Measurements from ENCODE around the gene GNAO1.

The GNAO1 gene

DNA sequence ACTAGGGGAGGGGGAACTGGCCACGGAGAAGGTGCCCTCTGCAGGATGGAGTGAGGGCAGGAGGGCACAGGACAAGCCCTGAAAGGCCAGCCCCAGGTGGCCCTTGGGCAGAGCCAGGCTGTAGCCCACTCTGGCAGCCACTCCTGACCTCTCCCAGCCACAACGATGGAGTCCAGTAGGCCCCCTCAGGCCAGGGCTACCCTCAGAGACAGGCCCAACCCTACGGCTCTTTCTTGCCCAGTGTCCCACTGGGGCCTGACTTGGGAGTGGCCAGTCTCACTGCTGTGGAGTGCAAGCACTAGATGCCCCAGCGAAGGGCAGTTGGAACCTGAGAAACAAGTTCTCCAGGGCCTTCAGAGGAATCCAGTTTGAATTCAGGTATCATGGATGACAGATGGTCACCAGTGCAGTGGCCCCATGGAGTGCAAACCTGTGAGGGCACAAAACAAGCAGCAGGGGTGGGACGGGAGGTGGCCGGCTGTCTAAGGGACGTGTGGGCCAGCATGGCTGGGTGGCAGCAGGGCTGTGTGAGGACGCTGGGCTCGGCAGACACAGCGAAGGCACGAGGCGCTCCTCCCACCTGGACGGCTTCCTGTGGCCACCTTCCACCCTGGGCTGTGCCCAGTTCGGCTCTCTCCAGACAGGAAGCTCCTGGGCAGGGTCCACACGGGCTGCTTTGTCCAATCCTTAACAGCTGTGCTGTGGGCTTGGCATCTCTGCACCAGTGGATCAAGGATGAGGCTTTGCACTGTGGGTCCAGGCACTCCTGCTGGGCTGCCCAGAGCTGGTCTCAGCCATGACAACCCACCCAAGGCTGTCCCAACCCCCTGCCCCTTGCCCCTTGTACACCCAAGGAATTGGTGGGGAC lies 162.0 kb downstream of the GNAO1 start:
- Histone ChIP-seq H3K4me3 (ENCODE audit: low read length) (no peak overlapping the region), H3K23ac (ENCODE audit: low read length) (no peak overlapping the region), H3K79me2 (ENCODE audit: control insufficient read depth, insufficient read depth, low read length) (no peaks in the 10 kb centered on the region), H3K4me2 (ENCODE audit: low read length) (no peak overlapping the region), H4K5ac (ENCODE audit: low read length) (no peak overlapping the region), H3K18ac (ENCODE audit: low read length) (no peak overlapping the region), H2BK5ac (ENCODE audit: low read length) (no peak overlapping the region), H2BK15ac (replicated peaks; ENCODE audit: low read depth) (no peak overlapping the region), H3K27ac (ENCODE audit: low read depth, low read length) (no peak overlapping the region), H3K36me3 (ENCODE audit: control insufficient read depth, insufficient read depth, low read length) (no peaks in the 10 kb centered on the region), H3K9ac (ENCODE audit: low read length) (no peak overlapping the region), H2AK5ac (ENCODE audit: low read length) (no peak overlapping the region), H2BK120ac (ENCODE audit: low read depth, low read length) (no peak overlapping the region), H3K4me1 (ENCODE audit: control insufficient read depth, low read depth, low read length) (peaks cover 6% of the 10 kb centered on the region), H3K56ac (ENCODE audit: low read length) (no peak overlapping the region), H3K27me3 (ENCODE audit: insufficient read depth, low read length, poor library complexity) (no peaks in the 10 kb centered on the region), H3K4ac (ENCODE audit: low read depth, low read length) (no peak overlapping the region), H3K79me1 (ENCODE audit: low read length) (no peaks in the 10 kb centered on the region), H4K8ac (ENCODE audit: low read depth, low read length) (no peak overlapping the region)
- DNase-seq: no peak
- no CpG with 5 or more reads among the region's 15 CpGs for WGBS (ENCODE audit: extremely low coverage, insufficient coverage, low lambda C conversion rate)

DNA sequence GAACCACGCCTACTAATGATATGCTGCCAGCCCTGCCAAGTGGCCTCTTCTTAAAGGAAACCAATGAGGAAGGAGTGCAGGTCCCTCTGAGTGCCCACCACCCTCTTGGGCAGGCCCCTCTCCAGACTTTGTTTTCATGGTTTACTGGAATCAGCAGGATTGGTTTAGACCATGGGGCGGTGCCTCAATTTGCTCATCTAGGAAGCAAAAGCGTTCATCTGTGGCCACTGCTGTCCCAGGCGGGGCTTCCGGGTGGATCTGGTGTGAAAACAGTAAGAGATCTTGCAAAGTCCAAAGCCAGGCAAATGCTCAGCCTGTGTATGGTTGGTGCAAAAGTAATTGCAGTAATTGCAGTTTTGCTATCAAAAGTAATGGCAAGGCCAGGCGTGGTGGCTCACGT lies 162.7 kb downstream of the GNAO1 start:
- Histone ChIP-seq H2BK120ac (ENCODE audit: low read depth, low read length) (no peak overlapping the region), H2AK5ac (ENCODE audit: low read length) (no peak overlapping the region), H4K5ac (ENCODE audit: low read length) (no peak overlapping the region), H3K4me1 (ENCODE audit: control insufficient read depth, low read depth, low read length) (peaks cover 6% of the 10 kb centered on the region), H3K79me2 (ENCODE audit: control insufficient read depth, insufficient read depth, low read length) (no peaks in the 10 kb centered on the region), H3K18ac (ENCODE audit: low read length) (no peak overlapping the region), H3K56ac (ENCODE audit: low read length) (no peak overlapping the region), H3K27ac (ENCODE audit: low read depth, low read length) (no peak overlapping the region), H3K27me3 (ENCODE audit: insufficient read depth, low read length, poor library complexity) (no peaks in the 10 kb centered on the region), H3K9ac (ENCODE audit: low read length) (no peak overlapping the region), H4K8ac (ENCODE audit: low read depth, low read length) (no peak overlapping the region), H3K36me3 (ENCODE audit: control insufficient read depth, insufficient read depth, low read length) (no peaks in the 10 kb centered on the region), H3K4ac (ENCODE audit: low read depth, low read length) (no peak overlapping the region), H2BK15ac (replicated peaks; ENCODE audit: low read depth) (no peak overlapping the region), H2BK5ac (ENCODE audit: low read length) (no peak overlapping the region), H3K4me2 (ENCODE audit: low read length) (no peak overlapping the region), H3K4me3 (ENCODE audit: low read length) (no peak overlapping the region), H3K79me1 (ENCODE audit: low read length) (no peaks in the 10 kb centered on the region), H3K23ac (ENCODE audit: low read length) (no peak overlapping the region)
- WGBS (ENCODE audit: extremely low coverage, insufficient coverage, low lambda C conversion rate): no CpG with 5 or more reads among the region's 7 CpGs
- DNase-seq: no peak

DNA sequence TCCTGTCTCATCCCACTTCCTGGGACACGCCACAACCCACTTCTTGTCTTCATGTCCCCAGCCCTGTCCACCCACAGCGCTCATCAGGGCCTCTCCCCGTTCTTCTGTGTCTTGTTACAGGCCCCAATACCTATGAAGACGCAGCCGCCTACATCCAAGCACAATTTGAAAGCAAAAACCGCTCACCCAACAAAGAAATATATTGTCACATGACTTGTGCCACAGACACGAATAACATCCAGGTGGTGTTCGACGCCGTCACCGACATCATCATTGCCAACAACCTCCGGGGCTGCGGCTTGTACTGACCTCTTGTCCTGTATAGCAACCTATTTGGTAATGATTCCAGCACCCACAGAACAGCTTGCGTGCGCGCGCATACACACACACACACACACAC lies 163.5 kb downstream of the GNAO1 start:
- H3K9ac ChIP-seq (ENCODE audit: low read length): no peak overlapping the region
- peaks cover 6% of the 10 kb centered on the region for H3K4me1 ChIP-seq (ENCODE audit: control insufficient read depth, low read depth, low read length)
- H3K36me3 ChIP-seq (ENCODE audit: control insufficient read depth, insufficient read depth, low read length): no peaks in the 10 kb centered on the region
- H3K23ac ChIP-seq (ENCODE audit: low read length): no peak overlapping the region
- H3K79me1 ChIP-seq (ENCODE audit: low read length): no peaks in the 10 kb centered on the region
- no peak for DNase-seq
- no peak overlapping the region for H2AK5ac ChIP-seq (ENCODE audit: low read length)
- no peak overlapping the region for H4K5ac ChIP-seq (ENCODE audit: low read length)
- H3K27ac ChIP-seq (ENCODE audit: low read depth, low read length): no peak overlapping the region
- H3K79me2 ChIP-seq (ENCODE audit: control insufficient read depth, insufficient read depth, low read length): no peaks in the 10 kb centered on the region
- H3K4me2 ChIP-seq (ENCODE audit: low read length): no peak overlapping the region
- H3K4me3 ChIP-seq (ENCODE audit: low read length): no peak overlapping the region
- H4K8ac ChIP-seq (ENCODE audit: low read depth, low read length): no peak overlapping the region
- H2BK120ac ChIP-seq (ENCODE audit: low read depth, low read length): no peak overlapping the region
- no peak overlapping the region for H3K18ac ChIP-seq (ENCODE audit: low read length)
- H3K56ac ChIP-seq (ENCODE audit: low read length): no peak overlapping the region
- no CpG with 5 or more reads among the region's 17 CpGs for WGBS (ENCODE audit: extremely low coverage, insufficient coverage, low lambda C conversion rate)
- H2BK5ac ChIP-seq (ENCODE audit: low read length): no peak overlapping the region
- H2BK15ac ChIP-seq (replicated peaks; ENCODE audit: low read depth): no peak overlapping the region
- H3K4ac ChIP-seq (ENCODE audit: low read depth, low read length): no peak overlapping the region
- no peaks in the 10 kb centered on the region for H3K27me3 ChIP-seq (ENCODE audit: insufficient read depth, low read length, poor library complexity)

DNA sequence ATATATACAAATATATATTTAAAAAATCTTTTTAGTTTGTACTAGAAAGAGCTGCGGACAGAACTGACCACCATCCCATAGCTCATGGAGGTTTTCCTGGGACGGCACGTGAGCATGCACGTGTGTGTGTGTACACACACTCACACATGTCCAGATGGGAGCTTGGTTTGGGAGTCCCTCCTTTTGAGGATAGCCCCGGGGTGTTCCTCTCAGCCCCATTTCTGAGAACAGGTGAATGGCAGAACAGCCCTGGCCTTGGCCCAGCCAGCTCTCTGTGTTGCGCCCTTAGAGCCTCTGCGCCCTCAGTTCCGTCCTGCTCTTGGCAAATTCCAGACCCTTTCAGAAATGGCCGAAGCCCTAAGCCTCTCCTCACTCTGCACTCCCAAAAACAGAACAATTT lies 163.9 kb downstream of the GNAO1 start:
- Histone ChIP-seq H2AK5ac (ENCODE audit: low read length) (no peak overlapping the region), H2BK15ac (replicated peaks; ENCODE audit: low read depth) (no peak overlapping the region), H3K27ac (ENCODE audit: low read depth, low read length) (no peak overlapping the region), H2BK120ac (ENCODE audit: low read depth, low read length) (no peak overlapping the region), H3K4me2 (ENCODE audit: low read length) (no peak overlapping the region), H2BK5ac (ENCODE audit: low read length) (no peak overlapping the region), H3K79me2 (ENCODE audit: control insufficient read depth, insufficient read depth, low read length) (no peaks in the 10 kb centered on the region), H3K56ac (ENCODE audit: low read length) (no peak overlapping the region), H3K9ac (ENCODE audit: low read length) (no peak overlapping the region), H3K4me3 (ENCODE audit: low read length) (no peak overlapping the region), H3K18ac (ENCODE audit: low read length) (no peak overlapping the region), H4K5ac (ENCODE audit: low read length) (no peak overlapping the region), H3K27me3 (ENCODE audit: insufficient read depth, low read length, poor library complexity) (no peaks in the 10 kb centered on the region), H3K79me1 (ENCODE audit: low read length) (no peaks in the 10 kb centered on the region), H4K8ac (ENCODE audit: low read depth, low read length) (no peak overlapping the region), H3K4me1 (ENCODE audit: control insufficient read depth, low read depth, low read length) (peaks cover 6% of the 10 kb centered on the region), H3K23ac (ENCODE audit: low read length) (no peak overlapping the region), H3K4ac (ENCODE audit: low read depth, low read length) (no peak overlapping the region), H3K36me3 (ENCODE audit: control insufficient read depth, insufficient read depth, low read length) (no peaks in the 10 kb centered on the region)
- no CpG with 5 or more reads among the region's 9 CpGs for WGBS (ENCODE audit: extremely low coverage, insufficient coverage, low lambda C conversion rate)
- DNase-seq: no peak

DNA sequence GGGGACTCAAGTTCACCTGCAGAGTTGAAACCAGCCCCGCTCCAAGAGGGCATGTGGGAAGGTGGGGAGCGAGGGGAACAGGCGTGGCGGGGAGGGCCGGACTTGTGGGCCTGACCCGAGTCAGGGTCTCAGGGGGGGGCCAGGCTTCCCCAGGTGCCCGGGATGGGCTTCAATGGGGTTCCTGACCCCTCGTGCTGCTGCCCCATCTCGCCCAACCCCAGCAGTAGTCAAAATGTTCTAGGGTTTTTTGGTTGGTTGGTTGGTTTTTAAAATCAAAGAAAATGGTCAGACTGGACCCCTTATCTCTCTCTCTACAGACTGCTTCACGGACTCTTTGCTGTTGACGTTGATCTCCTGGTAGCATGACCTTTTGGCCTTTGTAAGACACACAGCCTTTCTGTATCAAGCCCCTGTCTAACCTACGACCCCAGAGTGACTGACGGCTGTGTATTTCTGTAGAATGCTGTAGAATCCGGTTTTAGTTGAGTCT lies 164.5 kb downstream of the GNAO1 start:
- Histone ChIP-seq H4K8ac (ENCODE audit: low read depth, low read length) (no peak overlapping the region), H4K5ac (ENCODE audit: low read length) (peak overlapping the region; percentile 91), H3K27ac (ENCODE audit: low read depth, low read length) (no peak overlapping the region), H3K9ac (ENCODE audit: low read length) (peak overlapping the region; percentile 66), H3K23ac (ENCODE audit: low read length) (no peak overlapping the region), H3K79me1 (ENCODE audit: low read length) (no peaks in the 10 kb centered on the region), H3K18ac (ENCODE audit: low read length) (no peak overlapping the region), H3K56ac (ENCODE audit: low read length) (peak overlapping the region; percentile 88), H3K4me2 (ENCODE audit: low read length) (no peak overlapping the region), H3K79me2 (ENCODE audit: control insufficient read depth, insufficient read depth, low read length) (no peaks in the 10 kb centered on the region), H3K27me3 (ENCODE audit: insufficient read depth, low read length, poor library complexity) (no peaks in the 10 kb centered on the region), H2BK5ac (ENCODE audit: low read length) (no peak overlapping the region), H3K4ac (ENCODE audit: low read depth, low read length) (no peak overlapping the region), H3K36me3 (ENCODE audit: control insufficient read depth, insufficient read depth, low read length) (no peaks in the 10 kb centered on the region), H3K4me1 (ENCODE audit: control insufficient read depth, low read depth, low read length) (peaks cover 6% of the 10 kb centered on the region), H3K4me3 (ENCODE audit: low read length) (no peak overlapping the region), H2AK5ac (ENCODE audit: low read length) (no peak overlapping the region), H2BK15ac (replicated peaks; ENCODE audit: low read depth) (no peak overlapping the region), H2BK120ac (ENCODE audit: low read depth, low read length) (no peak overlapping the region)
- DNase-seq: no peak
- WGBS (ENCODE audit: extremely low coverage, insufficient coverage, low lambda C conversion rate): no CpG with 5 or more reads among the region's 14 CpGs

Data from mesendoderm (in vitro differentiated cells).